HepG2 (cell line): Measurements from ENCODE around the gene PPARA. TPM values are rescaled to one million over a fixed set of nuclear protein-coding genes. Genes with fewer than 3 reads are reported as not detected.

Experiments
- ATF6 ChIP-seq: sonication (generic); formaldehyde crosslinking; conservative IDR thresholded peaks from 2 replicates; pipeline ENCODE4 v1.4.0; 2020; ENCODE audit warnings: missing genetic modification reagents
- BCL3 ChIP-seq: sonication (generic); formaldehyde crosslinking; IDR thresholded peaks from 2 replicates; pipeline ENCODE4 v1.5.1; 2020; ENCODE audit warnings: mild to moderate bottlenecking, missing genetic modification reagents, moderate library complexity
- CBX5 ChIP-seq: sonication (generic); formaldehyde crosslinking; IDR thresholded peaks from 2 replicates; pipeline ENCODE4 v1.4.0; 2020; ENCODE audit warnings: missing genetic modification reagents, borderline replicate concordance
- CHD4 ChIP-seq: fragments of 200-600 bp; sonication (generic); IDR thresholded peaks from 2 replicates; pipeline ENCODE4 v1.7.0; 2017; ENCODE audit warnings: mild to moderate bottlenecking, low read length, borderline replicate concordance
- FOXC1 ChIP-seq: sonication (generic); formaldehyde crosslinking; IDR thresholded peaks from 2 replicates; pipeline ENCODE4 v1.8.0; 2022; ENCODE audit warnings: mild to moderate bottlenecking, missing genetic modification reagents, borderline replicate concordance
- FUBP1 ChIP-seq: sonication (generic); formaldehyde crosslinking; IDR thresholded peaks from 2 replicates; pipeline ENCODE4 v1.5.1; 2020; ENCODE audit warnings: missing genetic modification reagents, mild to moderate bottlenecking, borderline replicate concordance
- GLI4 ChIP-seq: sonication (generic); formaldehyde crosslinking; IDR thresholded peaks from 2 replicates; pipeline ENCODE4 v1.5.1; 2020; ENCODE audit warnings: missing genetic modification reagents, mild to moderate bottlenecking, moderate library complexity, borderline replicate concordance
- KLF9 ChIP-seq: IDR thresholded peaks from 2 replicates; pipeline ENCODE4 v1.6.1; 2016; ENCODE audit warnings: low read depth
- NFIC ChIP-seq: IDR thresholded peaks from 2 replicates; pipeline ENCODE4 v1.6.1; 2012; ENCODE audit warnings: mild to moderate bottlenecking, low read length, inconsistent platforms
- NFKB2 ChIP-seq: sonication (generic); formaldehyde crosslinking; IDR thresholded peaks from 2 replicates; pipeline ENCODE4 v1.4.0; 2020; ENCODE audit warnings: missing genetic modification reagents, borderline replicate concordance
- NR3C1 ChIP-seq: sonication (generic); formaldehyde crosslinking; IDR thresholded peaks from 2 replicates; pipeline ENCODE4 v1.4.0; 2020; ENCODE audit warnings: missing genetic modification reagents
- ONECUT2 ChIP-seq: sonication (generic); formaldehyde crosslinking; IDR thresholded peaks from 2 replicates; pipeline ENCODE4 v1.4.0; 2020; ENCODE audit warnings: missing genetic modification reagents
- PAWR ChIP-seq: sonication (generic); formaldehyde crosslinking; IDR thresholded peaks from 2 replicates; pipeline ENCODE4 v1.4.0; 2020; ENCODE audit warnings: missing genetic modification reagents, mild to moderate bottlenecking, borderline replicate concordance
- PRDM15 ChIP-seq: sonication (generic); formaldehyde crosslinking; IDR thresholded peaks from 2 replicates; pipeline ENCODE4 v1.4.0; 2020; ENCODE audit warnings: missing genetic modification reagents
- SNRNP70 ChIP-seq: fragments of 200-400 bp; formaldehyde crosslinking; IDR thresholded peaks from 2 replicates; pipeline ENCODE4 v1.6.1; 2017; ENCODE audit warnings: mild to moderate bottlenecking, low read depth, low read length, moderate library complexity
- ZNF431 ChIP-seq: sonication (generic); formaldehyde crosslinking; IDR thresholded peaks from 2 replicates; pipeline ENCODE4 v1.9.0; 2022; ENCODE audit warnings: missing genetic modification reagents, low read depth, mild to moderate bottlenecking, borderline replicate concordance
- ZNF543 ChIP-seq: sonication (generic); formaldehyde crosslinking; IDR thresholded peaks from 2 replicates; pipeline ENCODE4 v1.4.0; 2020; ENCODE audit warnings: mild to moderate bottlenecking, missing genetic modification reagents
- ZNF747 ChIP-seq: sonication (generic); formaldehyde crosslinking; IDR thresholded peaks from 2 replicates; pipeline ENCODE4 v1.8.1; 2023; ENCODE audit warnings: missing genetic modification reagents, mild to moderate bottlenecking, borderline replicate concordance
- ZNF781 ChIP-seq: sonication (generic); formaldehyde crosslinking; IDR thresholded peaks from 2 replicates; pipeline ENCODE4 v1.5.1; 2020; ENCODE audit warnings: borderline replicate concordance, mild to moderate bottlenecking, missing genetic modification reagents; ENCODE audit errors: not compliant biosample characterization
- polyA plus RNA-seq, 8 experiments: library from polyadenylated mRNA; depleted of rRNA in 3 of 8; stranded (reverse) in 7 of 8; unstranded in 1 of 8; fragments of >200 nt; fragmentation: Illumina TruSeq in 4 of 8; extraction: Trizol in 4 of 8; gene quantifications; 2 replicates each; pipeline versions ENCODE4 v1.2.1 to v1.2.3, GENCODE V29; 2011 to 2016; ENCODE audit warnings: low read depth in 4 of 8, missing spikeins in 1 of 8, mixed read lengths in 1 of 8; ENCODE audit not compliant: insufficient read depth in 1 of 8
- total RNA-seq, 5 experiments: library from RNA; depleted of rRNA; stranded (reverse); fragments of >200 nt; fragmentation: Illumina TruSeq; extraction: Trizol; gene quantifications; 2 replicates each; pipeline ENCODE4 v1.2.3, GENCODE V29; 2016; ENCODE audit warnings: low read depth in 1 of 5

Gene PPARA
- total and polyA plus RNA-seq, 2 of the 13 experiments (the other 11 are each of a cell fraction or from before 2014, with no cell fraction given) = 18.2 to 24.7 TPM

- TF ChIP-seq ATF6 (CRISPR knock-in tag) (no peak), SNRNP70 (no peak), ZNF747 (CRISPR knock-in tag) (no peak; the same call in 1 of the 2 replicates), FUBP1 (CRISPR knock-in tag) (no peak), NFKB2 (CRISPR knock-in tag) (peak; percentile 59; the same call in 1 of the 2 replicates), NFIC (no peak), ONECUT2 (CRISPR knock-in tag) (no peak), NR3C1 (CRISPR knock-in tag) (no peak), ZNF781 (CRISPR knock-in tag) (no peak), GLI4 (no peak), ZNF431 (CRISPR knock-in tag) (0 out of 2 replicates have a peak, but pooled peaks have one; percentile 44), BCL3 (no peak), PAWR (CRISPR knock-in tag) (no peak), KLF9 (CRISPR knock-in tag) (no peak), CHD4 (no peak), FOXC1 (CRISPR knock-in tag) (0 out of 2 replicates have a peak, but pooled peaks have one; percentile 37), PRDM15 (CRISPR knock-in tag) (no peak), ZNF543 (no peak), CBX5 (CRISPR knock-in tag) (no peak)
Observed at GRCh38 chr22:46139895-46140350, 10.4 kb upstream of the PPARA start (continued).
